ENCODE results near the gene F11R.
"Not testable (repeated sequence)": the region's sequence is repeated elsewhere in the genome, so short reads cannot be mapped to it uniquely, and the experiment has no call there.

The F11R gene

DNA sequence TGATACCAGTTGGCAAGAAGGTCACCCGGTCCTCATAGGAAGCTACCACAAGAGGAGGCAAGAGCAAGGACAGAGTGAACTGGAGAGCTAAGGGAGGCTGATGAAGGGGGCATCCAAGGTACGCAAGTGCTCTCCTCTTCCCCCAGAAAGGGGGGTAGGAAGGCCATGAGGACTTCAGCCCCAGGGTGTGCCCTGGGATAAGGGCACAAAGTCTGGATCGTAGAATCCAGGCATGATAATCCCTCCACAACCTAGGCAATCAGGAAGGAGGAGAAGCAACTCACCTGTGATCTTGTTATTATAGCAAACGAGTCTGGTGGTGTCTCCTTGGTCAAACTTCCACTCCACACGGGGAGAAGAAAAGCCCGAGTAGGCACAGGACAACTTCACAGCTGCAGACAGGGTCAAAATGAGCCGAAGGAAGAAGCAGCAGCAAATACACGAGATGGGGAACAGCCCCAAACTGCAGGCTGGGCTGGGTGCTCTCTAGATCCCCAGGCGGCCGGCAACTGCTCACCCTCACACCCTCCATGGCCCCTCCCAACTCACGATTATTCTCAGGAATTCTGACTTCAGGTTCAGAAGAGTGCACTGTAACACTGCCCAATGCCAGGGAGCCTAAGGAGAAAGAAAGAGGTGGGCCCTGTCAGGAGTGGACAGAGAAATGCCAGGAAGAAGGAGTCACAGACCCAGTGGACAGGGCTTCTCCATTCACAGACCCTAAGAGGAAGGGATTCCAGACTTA, 20.0 kb downstream of the F11R start:
- H3K4me1 ChIP-seq = no peaks in the 10 kb centered on the region
- peaks cover 0 to 34% (median 0%) of the 10 kb centered on the region in 3 donors for H3K36me3 ChIP-seq
- H3K27ac ChIP-seq = no peak overlapping the region
- peak in 1 of 2 donors; percentile 39 for DNase-seq
- TF ChIP-seq CTCF (IDR thresholded peaks at IDR 0.05) = no peak
- no peaks in the 10 kb centered on the region for H3K9me3 ChIP-seq
- intact Hi-C loops (cut with DNase I; ENCODE audit: low total_unique reads) = no loop called here
- H3K27me3 ChIP-seq = no peaks in the 10 kb centered on the region
- H3K4me3 ChIP-seq = no peak overlapping the region

GRCh38 chr1:160999376-160999775, 21.6 kb downstream of the F11R start:
- intact Hi-C loops (cut with DNase I; ENCODE audit: low total_unique reads) = loop anchor here (10.0 kb wide), 1 partner anchor 95 kb away; the partner anchor contains the start of gene KLHDC9
- DNase-seq = peak in 1 of 2 donors; percentile 27
- Histone ChIP-seq H3K9me3 (no peaks in the 10 kb centered on the region), H3K4me3 (no peak overlapping the region), H3K4me1 (no peaks in the 10 kb centered on the region), H3K27me3 (no peaks in the 10 kb centered on the region), H3K36me3 (peaks cover 0 to 34% (median 0%) of the 10 kb centered on the region in 3 donors), H3K27ac (no peak overlapping the region)
- no peak for TF ChIP-seq CTCF (IDR thresholded peaks at IDR 0.05)

- Histone ChIP-seq H3K36me3 (peaks cover 0 to 34% (median 0%) of the 10 kb centered on the region in 3 donors), H3K9me3 (no peaks in the 10 kb centered on the region), H3K27ac (no peak overlapping the region), H3K27me3 (no peaks in the 10 kb centered on the region), H3K4me3 (no peak overlapping the region), H3K4me1 (no peaks in the 10 kb centered on the region)
- intact Hi-C loops (cut with DNase I; ENCODE audit: low total_unique reads) = loop anchor here (10.0 kb wide), 1 partner anchor 97 kb away; the partner anchor contains the start of gene KLHDC9
- DNase-seq = peak in 1 of 2 donors; percentile 61
- TF ChIP-seq CTCF (IDR thresholded peaks at IDR 0.05) = peak; percentile 23 to 26
Observed at GRCh38 chr1:160997323-160998038, 23.5 kb downstream of the F11R start.

- no peaks in the 10 kb centered on the region for H3K9me3 ChIP-seq
- H3K27ac ChIP-seq = no peak overlapping the region
- DNase-seq = no peak
- no peaks in the 10 kb centered on the region for H3K4me1 ChIP-seq
- H3K27me3 ChIP-seq = no peaks in the 10 kb centered on the region
- peaks cover 0 to 34% (median 0%) of the 10 kb centered on the region in 3 donors for H3K36me3 ChIP-seq
- no peak overlapping the region for H3K4me3 ChIP-seq
- intact Hi-C loops (cut with DNase I; ENCODE audit: low total_unique reads) = loop anchor here (10.0 kb wide), 1 partner anchor 99 kb away; the partner anchor contains the start of gene KLHDC9
- no peak for TF ChIP-seq CTCF (IDR thresholded peaks at IDR 0.05)
Observed at GRCh38 chr1:160996178-160996577, 24.8 kb downstream of the F11R start.

DNA sequence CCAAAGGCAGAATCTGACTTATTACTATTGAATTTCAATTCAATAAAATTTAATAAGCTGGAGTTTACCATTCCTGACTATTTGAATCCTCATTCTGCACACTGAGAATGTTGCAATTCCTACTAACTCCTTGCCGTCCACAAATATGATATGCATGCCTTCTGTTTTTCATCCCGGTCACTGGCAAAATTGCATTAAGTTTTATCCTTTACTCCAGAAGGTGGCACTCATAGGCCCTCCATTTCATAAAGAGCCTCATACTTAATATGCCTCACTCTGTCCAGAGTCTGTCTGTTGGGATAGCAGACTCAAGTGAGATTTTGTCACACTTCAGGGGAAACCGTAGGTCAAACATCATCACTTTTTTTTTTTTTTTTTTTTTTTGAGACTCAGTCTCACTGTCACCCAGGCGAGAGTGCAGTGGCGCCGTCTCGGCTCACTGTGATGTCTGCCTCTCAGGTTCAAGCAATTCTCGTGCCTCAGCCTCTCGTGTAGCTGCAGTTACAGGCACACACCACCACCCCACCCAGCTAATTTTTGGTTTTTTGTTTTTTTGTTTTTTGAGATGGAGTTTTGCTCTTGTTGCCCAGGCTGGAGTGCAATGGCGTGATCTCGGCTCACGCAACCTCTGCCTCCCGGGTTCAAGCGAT, 27.3 kb downstream of the F11R start:
- intact Hi-C loops (cut with DNase I; ENCODE audit: low total_unique reads) = loop anchor here (10.0 kb wide), 1 partner anchor 101 kb away; the partner anchor contains the start of gene KLHDC9
- Histone ChIP-seq H3K36me3 (peaks cover 0 to 10% (median 0%) of the 10 kb centered on the region in 3 donors), H3K4me1 (no peaks in the 10 kb centered on the region), H3K4me3 (no peak overlapping the region), H3K9me3 (no peaks in the 10 kb centered on the region), H3K27ac (no peak overlapping the region), H3K27me3 (no peaks in the 10 kb centered on the region)
- peak in 1 of 2 experiments; percentile 15 for TF ChIP-seq CTCF (IDR thresholded peaks at IDR 0.05)
- DNase-seq = no peak

GRCh38 chr1:160992036-160992435, 28.9 kb downstream of the F11R start:
- H3K4me3 ChIP-seq, H3K36me3 ChIP-seq, H3K9me3 ChIP-seq, H3K27ac ChIP-seq, H3K27me3 ChIP-seq, H3K4me1 ChIP-seq: not testable (repeated sequence)
- intact Hi-C loops (cut with DNase I; ENCODE audit: low total_unique reads) = loop anchor here (10.0 kb wide), 1 partner anchor 103 kb away; the partner anchor contains the start of gene KLHDC9
- peak in 1 of 2 donors; percentile 13 for DNase-seq
